ENCODE results near the gene MGAM2. TPM values are rescaled to one million over a fixed set of nuclear protein-coding genes. Genes with fewer than 3 reads are reported as not detected.

MGAM2 gene
- total RNA-seq, 2 experiments from 2014 or later = not detected

DNA sequence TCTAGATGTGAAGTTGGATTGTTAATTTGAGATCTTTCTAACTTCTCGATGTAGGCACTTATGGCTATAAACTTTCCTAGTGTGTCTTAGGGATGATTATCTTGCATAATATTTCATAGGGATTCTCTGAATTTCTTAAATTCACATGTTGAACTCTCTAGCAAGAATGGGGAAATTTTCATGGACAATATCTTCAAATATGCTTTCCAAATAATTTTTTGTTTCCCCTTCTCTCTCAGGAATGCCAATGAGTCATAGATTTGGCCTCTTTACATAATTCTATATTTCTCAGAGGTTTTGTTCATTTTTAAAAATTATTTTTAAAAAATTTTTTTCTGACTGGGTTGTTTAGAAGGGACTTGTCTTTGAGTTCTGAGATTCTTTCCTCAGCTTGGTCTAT is 68.9 kb downstream of the MGAM2 start:
- Mint-ChIP-seq H3K27ac (no peak overlapping the region), H3K36me3 (ENCODE audit: low read depth) (no peaks in the 10 kb centered on the region), H3K4me3 (no peak overlapping the region), H3K4me1 (ENCODE audit: low read depth) (peaks cover 4% of the 10 kb centered on the region), H3K27me3 (peaks cover 6% of the 10 kb centered on the region), H3K9me3 (no peaks in the 10 kb centered on the region)
- ATAC-seq = no peak
- TF ChIP-seq, protein P1, sequence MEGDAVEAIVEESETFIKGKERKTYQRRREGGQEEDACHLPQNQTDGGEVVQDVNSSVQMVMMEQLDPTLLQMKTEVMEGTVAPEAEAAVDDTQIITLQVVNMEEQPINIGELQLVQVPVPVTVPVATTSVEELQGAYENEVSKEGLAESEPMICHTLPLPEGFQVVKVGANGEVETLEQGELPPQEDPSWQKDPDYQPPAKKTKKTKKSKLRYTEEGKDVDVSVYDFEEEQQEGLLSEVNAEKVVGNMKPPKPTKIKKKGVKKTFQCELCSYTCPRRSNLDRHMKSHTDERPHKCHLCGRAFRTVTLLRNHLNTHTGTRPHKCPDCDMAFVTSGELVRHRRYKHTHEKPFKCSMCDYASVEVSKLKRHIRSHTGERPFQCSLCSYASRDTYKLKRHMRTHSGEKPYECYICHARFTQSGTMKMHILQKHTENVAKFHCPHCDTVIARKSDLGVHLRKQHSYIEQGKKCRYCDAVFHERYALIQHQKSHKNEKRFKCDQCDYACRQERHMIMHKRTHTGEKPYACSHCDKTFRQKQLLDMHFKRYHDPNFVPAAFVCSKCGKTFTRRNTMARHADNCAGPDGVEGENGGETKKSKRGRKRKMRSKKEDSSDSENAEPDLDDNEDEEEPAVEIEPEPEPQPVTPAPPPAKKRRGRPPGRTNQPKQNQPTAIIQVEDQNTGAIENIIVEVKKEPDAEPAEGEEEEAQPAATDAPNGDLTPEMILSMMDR (IDR thresholded peaks at IDR 0.05) = no peak
- ChIA-PET POLR2A (no interaction called here), CTCF (no interaction called here)
- DNase-seq = no peak
- intact Hi-C loops (cut with micrococcal nuclease) = no loop called here

DNA sequence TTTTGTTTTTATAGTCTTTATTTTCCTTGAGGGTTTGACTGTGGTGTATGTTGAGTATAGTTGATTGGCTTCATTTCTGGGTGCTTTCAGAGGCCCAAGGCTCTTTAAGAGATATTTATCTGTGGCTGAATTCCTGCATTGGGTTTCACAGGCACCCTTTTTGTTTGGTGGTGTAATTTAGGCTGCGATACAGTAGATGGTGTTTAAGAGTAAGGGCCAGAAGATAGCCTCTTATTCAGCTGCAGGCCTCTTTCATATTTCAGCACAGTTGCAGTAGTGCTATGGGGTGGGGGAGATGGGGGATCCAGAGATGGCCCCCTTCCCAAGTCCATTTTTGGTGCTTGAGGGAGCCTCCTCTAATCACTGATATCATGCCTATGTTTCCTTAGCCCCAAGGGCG is 69.7 kb downstream of the MGAM2 start:
- Mint-ChIP-seq H3K4me1 (ENCODE audit: low read depth) (peaks cover 4% of the 10 kb centered on the region), H3K27me3 (peaks cover 6% of the 10 kb centered on the region), H3K27ac (no peak overlapping the region), H3K36me3 (ENCODE audit: low read depth) (no peaks in the 10 kb centered on the region), H3K9me3 (no peaks in the 10 kb centered on the region), H3K4me3 (no peak overlapping the region)
- ATAC-seq = no peak
- intact Hi-C loops (cut with micrococcal nuclease) = no loop called here
- ChIA-PET POLR2A (no interaction called here), CTCF (no interaction called here)
- no peak for DNase-seq
- TF ChIP-seq, protein P1 (IDR thresholded peaks at IDR 0.05) = no peak

DNA sequence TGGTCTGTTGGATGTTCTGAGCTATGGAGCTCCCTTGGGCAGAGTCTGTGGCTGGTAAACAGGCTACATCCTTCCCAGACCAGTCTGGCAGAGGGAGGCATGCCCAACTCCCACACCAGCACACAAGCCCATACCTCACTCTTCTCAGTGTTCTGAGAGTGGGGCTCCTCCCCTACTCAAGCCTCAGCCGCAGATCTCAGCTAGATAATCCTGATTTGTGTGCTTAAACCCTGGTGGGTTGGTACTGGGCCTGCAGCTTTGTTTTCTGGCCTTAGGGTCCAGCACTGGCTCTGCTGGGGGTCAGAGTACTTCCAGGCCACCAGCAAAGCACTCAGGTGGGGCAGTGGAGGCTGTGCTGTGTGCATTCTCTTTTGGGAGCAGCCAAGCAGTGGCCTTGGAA is 70.4 kb downstream of the MGAM2 start:
- no peak for ATAC-seq

DNA sequence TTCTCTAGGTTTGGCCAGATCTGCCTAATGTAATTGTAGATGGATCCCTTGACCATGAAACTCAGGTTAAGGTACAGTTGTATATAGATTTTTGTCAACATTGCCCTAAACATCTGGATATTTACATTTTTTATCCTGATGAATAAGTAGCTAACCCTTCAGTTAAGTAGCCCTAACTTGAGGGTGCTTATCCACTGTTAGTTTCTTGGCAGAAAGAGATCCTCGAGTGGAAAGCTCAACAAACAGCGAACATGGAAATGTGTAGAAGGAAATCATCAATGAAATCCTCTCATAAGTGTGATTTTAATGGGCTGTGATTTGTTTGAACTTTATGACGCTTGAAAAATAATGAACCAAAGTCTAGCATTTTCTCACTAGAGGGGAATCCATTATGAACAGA is 73.6 kb downstream of the MGAM2 start:
- TF ChIP-seq, protein P1 (IDR thresholded peaks at IDR 0.05) = no peak
- POLR2A ChIA-PET = no interaction called here
- Mint-ChIP-seq H3K36me3 (ENCODE audit: low read depth) (no peaks in the 10 kb centered on the region), H3K4me1 (ENCODE audit: low read depth) (peaks cover 5% of the 10 kb centered on the region), H3K4me3 (no peak overlapping the region), H3K27ac (no peak overlapping the region), H3K27me3 (peaks cover 8% of the 10 kb centered on the region), H3K9me3 (no peaks in the 10 kb centered on the region)
- no peak for ATAC-seq
- intact Hi-C loops (cut with micrococcal nuclease) = no loop called here
- DNase-seq = no peak
- CTCF ChIA-PET = interaction anchor here (1.3 to 1.6 kb wide), 2 partner anchors 10 to 209 kb away, joined by 3 to 5 read pairs; no protein-coding TSS in a partner anchor

More for the DNA sequence above, 70.4 kb downstream of the MGAM2 start:
- intact Hi-C loops (cut with micrococcal nuclease) = no loop called here
- TF ChIP-seq, protein P1 (IDR thresholded peaks at IDR 0.05) = no peak
- Mint-ChIP-seq H3K4me3 (no peak overlapping the region), H3K9me3 (no peaks in the 10 kb centered on the region), H3K4me1 (ENCODE audit: low read depth) (peaks cover 4% of the 10 kb centered on the region), H3K36me3 (ENCODE audit: low read depth) (no peaks in the 10 kb centered on the region), H3K27me3 (peaks cover 8% of the 10 kb centered on the region), H3K27ac (no peak overlapping the region)
- POLR2A ChIA-PET = no interaction called here
- CTCF ChIA-PET = no interaction called here
- DNase-seq = no peak

DNA sequence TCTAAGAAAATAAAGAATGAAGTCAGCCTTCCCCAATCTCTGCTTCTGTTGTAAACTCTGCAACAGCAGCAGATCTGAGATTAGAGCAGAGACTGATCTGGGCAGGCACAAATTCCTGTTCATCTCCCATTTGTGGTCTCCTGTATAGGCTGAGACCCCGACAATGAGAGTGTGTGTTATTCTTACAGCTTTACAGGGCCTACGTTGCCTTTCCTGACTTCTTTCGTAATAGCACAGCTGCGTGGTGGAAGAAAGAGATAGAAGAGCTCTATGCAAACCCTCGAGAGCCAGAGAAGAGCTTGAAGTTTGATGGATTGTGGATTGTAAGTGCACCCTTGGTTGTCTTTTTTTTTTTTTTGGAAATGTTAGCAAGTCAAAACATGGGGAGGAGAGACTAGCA is 74.3 kb downstream of the MGAM2 start:
- TF ChIP-seq, protein P1 (IDR thresholded peaks at IDR 0.05) = no peak
- H3K27ac Mint-ChIP-seq = no peak overlapping the region
- ChIA-PET POLR2A (no interaction called here), CTCF (interaction anchor here (1.3 to 1.6 kb wide), 2 partner anchors 9 to 210 kb away, joined by 3 to 5 read pairs; no protein-coding TSS in a partner anchor)
- H3K4me1 Mint-ChIP-seq (ENCODE audit: low read depth) = peaks cover 5% of the 10 kb centered on the region
- no peak for DNase-seq
- H3K27me3 Mint-ChIP-seq = peaks cover 8% of the 10 kb centered on the region
- H3K4me3 Mint-ChIP-seq = no peak overlapping the region
- intact Hi-C loops (cut with micrococcal nuclease) = no loop called here
- no peaks in the 10 kb centered on the region for H3K36me3 Mint-ChIP-seq (ENCODE audit: low read depth)
- no peak for ATAC-seq
- no peaks in the 10 kb centered on the region for H3K9me3 Mint-ChIP-seq
